ENCODE data around the gene TADA2A. TPM values are rescaled to one million over a fixed set of nuclear protein-coding genes. Genes with fewer than 3 reads are reported as not detected.
A peak's percentile ranks its signal among the peaks of the same experiment; 100 is the strongest.
"Not testable (repeated sequence)": the region's sequence is repeated elsewhere in the genome, so short reads cannot be mapped to it uniquely, and the experiment has no call there.

The TADA2A gene
- total RNA-seq, 4 donors from 2014 or later: 10.5 to 39.3 (median 16.1) TPM

DNA sequence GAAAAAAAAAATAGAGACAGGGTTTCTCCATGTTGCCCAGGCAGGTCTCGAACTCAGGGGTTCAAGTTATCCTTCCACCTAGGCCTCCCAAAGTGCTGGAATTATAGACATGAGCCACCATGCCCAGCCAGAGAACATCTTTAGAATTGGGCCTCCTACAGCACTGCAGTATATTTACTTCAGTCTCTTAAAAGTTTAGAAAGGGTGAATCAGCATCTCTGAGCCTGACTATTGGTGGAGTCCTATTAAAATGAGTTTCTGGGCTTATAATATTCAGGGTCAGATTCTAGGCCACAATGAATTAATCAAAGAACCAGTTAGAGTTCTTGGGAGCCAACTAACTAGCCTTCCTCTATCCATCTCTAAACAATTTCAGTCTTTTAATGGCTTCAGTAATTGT lies 22.8 kb downstream of the TADA2A start:
- Histone ChIP-seq H3K4me3 (no peak overlapping the region), H3K4me1 (peaks cover 11% of the 10 kb centered on the region), H3K36me3 (peaks cover 39% of the 10 kb centered on the region), H3K27ac (peak overlapping the region; percentile 64), H3K27me3 (no peaks in the 10 kb centered on the region), H3K9me3 (no peaks in the 10 kb centered on the region)
- DNase-seq (ENCODE audit: low spot score in 2 of 2): no peak
- TF ChIP-seq POLR2AphosphoS5 (IDR thresholded peaks at IDR 0.05) (no peak), POLR2A (IDR thresholded peaks at IDR 0.05) (no peak), EP300 (IDR thresholded peaks at IDR 0.05) (no peak)
- TF ChIP-seq, protein P1, sequence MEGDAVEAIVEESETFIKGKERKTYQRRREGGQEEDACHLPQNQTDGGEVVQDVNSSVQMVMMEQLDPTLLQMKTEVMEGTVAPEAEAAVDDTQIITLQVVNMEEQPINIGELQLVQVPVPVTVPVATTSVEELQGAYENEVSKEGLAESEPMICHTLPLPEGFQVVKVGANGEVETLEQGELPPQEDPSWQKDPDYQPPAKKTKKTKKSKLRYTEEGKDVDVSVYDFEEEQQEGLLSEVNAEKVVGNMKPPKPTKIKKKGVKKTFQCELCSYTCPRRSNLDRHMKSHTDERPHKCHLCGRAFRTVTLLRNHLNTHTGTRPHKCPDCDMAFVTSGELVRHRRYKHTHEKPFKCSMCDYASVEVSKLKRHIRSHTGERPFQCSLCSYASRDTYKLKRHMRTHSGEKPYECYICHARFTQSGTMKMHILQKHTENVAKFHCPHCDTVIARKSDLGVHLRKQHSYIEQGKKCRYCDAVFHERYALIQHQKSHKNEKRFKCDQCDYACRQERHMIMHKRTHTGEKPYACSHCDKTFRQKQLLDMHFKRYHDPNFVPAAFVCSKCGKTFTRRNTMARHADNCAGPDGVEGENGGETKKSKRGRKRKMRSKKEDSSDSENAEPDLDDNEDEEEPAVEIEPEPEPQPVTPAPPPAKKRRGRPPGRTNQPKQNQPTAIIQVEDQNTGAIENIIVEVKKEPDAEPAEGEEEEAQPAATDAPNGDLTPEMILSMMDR (IDR thresholded peaks at IDR 0.05): no peak
- WGBS: 94% methylated on average over 1 of the region's 1 CpG

DNA sequence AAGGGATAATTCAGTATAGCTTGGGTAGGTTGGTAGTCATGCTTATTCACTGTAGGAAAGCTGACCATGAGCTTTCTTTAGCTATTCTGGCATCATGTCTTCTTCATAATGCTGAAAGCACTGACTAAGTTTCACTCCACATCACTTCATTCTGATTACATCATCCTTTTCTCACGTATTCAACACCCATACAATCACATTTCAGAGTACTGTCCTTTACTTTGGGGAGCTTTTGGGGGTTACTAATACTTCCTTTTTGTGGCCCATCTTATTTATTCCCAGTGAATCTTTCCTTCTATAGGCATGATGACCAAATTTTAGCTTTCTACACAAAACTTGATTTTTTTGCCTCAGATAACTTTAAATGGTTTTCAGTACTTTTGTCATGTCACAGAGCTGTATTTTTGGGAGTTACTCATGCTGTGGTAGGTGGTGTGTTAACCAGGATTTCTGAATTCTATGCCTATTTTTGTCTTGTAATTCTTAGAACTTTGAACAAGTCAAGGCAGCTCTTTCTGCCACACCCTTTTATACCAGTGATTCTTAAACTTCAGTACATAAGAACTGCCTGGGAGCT lies 23.5 kb downstream of the TADA2A start:
- H3K4me3 ChIP-seq: no peak overlapping the region
- TF ChIP-seq POLR2A (IDR thresholded peaks at IDR 0.05) (no peak), POLR2AphosphoS5 (IDR thresholded peaks at IDR 0.05) (no peak), EP300 (IDR thresholded peaks at IDR 0.05) (no peak)
- TF ChIP-seq, protein P1 (IDR thresholded peaks at IDR 0.05): no peak
- peaks cover 11% of the 10 kb centered on the region for H3K4me1 ChIP-seq
- H3K36me3 ChIP-seq: peaks cover 33% of the 10 kb centered on the region
- H3K9me3 ChIP-seq: no peaks in the 10 kb centered on the region
- H3K27me3 ChIP-seq: no peaks in the 10 kb centered on the region
- H3K27ac ChIP-seq: peak overlapping the region; percentile 64
- no peak for DNase-seq (ENCODE audit: low spot score in 2 of 2)
- 26% methylated on average over 1 of the region's 1 CpG for WGBS

DNA sequence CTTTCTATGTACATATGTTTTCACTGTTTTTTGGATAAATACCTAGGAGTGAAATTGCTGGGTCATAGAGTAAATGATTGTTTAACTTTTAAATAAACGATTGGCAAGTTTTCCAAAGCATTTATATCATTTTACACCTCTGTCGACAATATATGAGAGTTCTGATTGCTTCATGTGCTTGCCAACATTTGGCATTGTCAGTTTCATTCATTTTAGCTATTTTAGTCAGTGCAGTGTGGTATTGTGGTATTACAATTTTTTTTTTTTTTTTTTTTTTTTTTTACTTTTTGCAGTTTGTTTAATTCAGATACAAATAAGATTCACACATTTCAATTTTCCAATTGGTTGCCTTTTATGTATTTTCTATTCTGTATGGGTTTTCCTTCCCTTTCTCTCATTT lies 26.0 kb downstream of the TADA2A start:
- no peak for TF ChIP-seq EP300 (IDR thresholded peaks at IDR 0.05)
- TF ChIP-seq, protein P1 (IDR thresholded peaks at IDR 0.05): no peak
- no peak for TF ChIP-seq POLR2AphosphoS5 (IDR thresholded peaks at IDR 0.05)
- TF ChIP-seq POLR2A (IDR thresholded peaks at IDR 0.05): no peak
- peaks cover 11% of the 10 kb centered on the region for H3K4me1 ChIP-seq

GRCh38 chr17:37438141-37438540 lies 31.5 kb downstream of the TADA2A start:
- 72% methylated on average over 4 of the region's 4 CpGs for WGBS
- Histone ChIP-seq H3K4me3 (no peak overlapping the region), H3K27me3 (no peaks in the 10 kb centered on the region), H3K9me3 (no peaks in the 10 kb centered on the region), H3K27ac (no peak overlapping the region), H3K36me3 (peaks cover 49% of the 10 kb centered on the region), H3K4me1 (no peaks in the 10 kb centered on the region)
- TF ChIP-seq EP300 (IDR thresholded peaks at IDR 0.05) (no peak), POLR2AphosphoS5 (IDR thresholded peaks at IDR 0.05) (no peak)
- TF ChIP-seq, protein P1 (IDR thresholded peaks at IDR 0.05): no peak
- DNase-seq (ENCODE audit: low spot score in 2 of 2): no peak

More for the DNA sequence above, 26.0 kb downstream of the TADA2A start:
- Histone ChIP-seq H3K4me3 (no peak overlapping the region), H3K27ac (no peak overlapping the region), H3K27me3 (no peaks in the 10 kb centered on the region), H3K9me3 (no peaks in the 10 kb centered on the region), H3K36me3 (peaks cover 23% of the 10 kb centered on the region)
- no peak for DNase-seq (ENCODE audit: low spot score in 2 of 2)
- 93% methylated on average over 2 of the region's 2 CpGs for whole genome bisulfite sequencing

GRCh38 chr17:37440424-37440823 lies 33.7 kb downstream of the TADA2A start:
- WGBS: 65% methylated on average over 2 of the region's 2 CpGs
- no peak for DNase-seq (ENCODE audit: low spot score in 2 of 2)
- no peak for TF ChIP-seq POLR2AphosphoS5 (IDR thresholded peaks at IDR 0.05)
- TF ChIP-seq, protein P1 (IDR thresholded peaks at IDR 0.05): no peak
- TF ChIP-seq POLR2A (IDR thresholded peaks at IDR 0.05): no peak
- no peak for TF ChIP-seq EP300 (IDR thresholded peaks at IDR 0.05)
- no peaks in the 10 kb centered on the region for H3K4me1 ChIP-seq
- no peaks in the 10 kb centered on the region for H3K9me3 ChIP-seq
- H3K27ac ChIP-seq: no peak overlapping the region
- H3K4me3 ChIP-seq: no peak overlapping the region
- peaks cover 66% of the 10 kb centered on the region for H3K36me3 ChIP-seq
- no peaks in the 10 kb centered on the region for H3K27me3 ChIP-seq

DNA sequence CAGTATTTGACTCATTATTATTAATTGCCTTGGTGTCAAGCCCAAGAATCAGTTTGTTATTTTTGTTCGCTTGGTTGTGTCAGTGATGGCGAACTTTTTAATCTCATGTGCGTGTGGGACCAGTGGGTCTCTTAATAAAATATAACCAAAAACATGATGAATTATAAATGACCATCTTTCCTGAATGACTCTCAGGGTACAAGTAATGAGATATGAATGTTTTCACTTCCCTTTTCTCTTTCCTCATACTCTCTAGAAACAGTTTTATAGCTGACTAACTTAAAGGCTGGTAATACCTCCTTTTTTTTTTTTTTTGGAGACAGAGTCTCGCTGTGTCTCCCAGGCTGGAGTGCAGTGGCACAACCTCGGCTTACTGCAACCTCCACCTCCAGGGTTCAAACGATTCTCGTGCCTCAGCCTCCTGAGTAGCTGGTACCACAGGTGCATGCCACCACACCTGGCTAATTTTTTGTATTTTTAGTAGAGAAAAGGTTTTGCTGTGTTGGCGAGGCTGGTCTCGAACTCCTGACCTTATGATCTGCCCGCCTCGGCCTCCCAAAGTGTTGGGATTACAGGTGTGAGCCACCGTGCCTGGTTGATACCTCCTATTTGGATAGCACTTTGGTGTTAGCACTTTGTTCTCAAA lies 34.8 kb downstream of the TADA2A start:
- WGBS: 94% methylated on average over 12 of the region's 12 CpGs

More for the DNA sequence above, 34.8 kb downstream of the TADA2A start:
- DNase-seq (ENCODE audit: low spot score in 2 of 2); H3K4me1 ChIP-seq; H3K4me3 ChIP-seq; H3K27ac ChIP-seq; H3K27me3 ChIP-seq; H3K9me3 ChIP-seq: not testable (repeated sequence)
- H3K36me3 ChIP-seq: peaks cover 65% of the 10 kb centered on the region

All from suprapubic skin (tissue), 4 donors.